EH (cell line): Measurements from ENCODE around the gene ANKRD33.
"Not testable (repeated sequence)": the region's sequence is repeated elsewhere in the genome, so short reads cannot be mapped to it uniquely, and the experiment has no call there.

Source experiments
- DNase-seq: peaks from one replicate; pipeline ENCODE4 v3.0.0-alpha.2; 2015; ENCODE audit warnings: low read depth

The ANKRD33 gene

DNA sequence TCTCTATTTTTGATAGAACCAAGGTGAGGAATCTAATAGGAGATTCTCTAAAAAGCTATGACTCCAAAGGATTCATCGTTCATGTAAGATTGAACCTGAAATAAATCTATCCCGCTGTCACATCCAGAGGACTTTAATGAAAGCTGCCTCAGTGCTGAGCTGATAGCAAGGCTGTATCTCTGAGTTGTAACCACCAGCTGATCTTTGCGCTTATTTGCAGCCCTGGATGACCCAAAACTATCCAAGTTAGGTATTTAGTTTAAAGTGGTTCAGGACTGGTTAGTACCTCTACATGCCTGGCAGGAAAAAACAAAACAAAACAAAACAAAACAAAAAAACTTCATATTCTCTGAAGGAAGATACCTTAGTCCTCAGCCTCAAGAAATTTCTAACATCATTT lies 8.8 kb upstream of the ANKRD33 start:
- no peak for DNase-seq

- no peak for DNase-seq
Measured at GRCh38 chr12:51883295-51883694, 4.6 kb upstream of the ANKRD33 start.

DNA sequence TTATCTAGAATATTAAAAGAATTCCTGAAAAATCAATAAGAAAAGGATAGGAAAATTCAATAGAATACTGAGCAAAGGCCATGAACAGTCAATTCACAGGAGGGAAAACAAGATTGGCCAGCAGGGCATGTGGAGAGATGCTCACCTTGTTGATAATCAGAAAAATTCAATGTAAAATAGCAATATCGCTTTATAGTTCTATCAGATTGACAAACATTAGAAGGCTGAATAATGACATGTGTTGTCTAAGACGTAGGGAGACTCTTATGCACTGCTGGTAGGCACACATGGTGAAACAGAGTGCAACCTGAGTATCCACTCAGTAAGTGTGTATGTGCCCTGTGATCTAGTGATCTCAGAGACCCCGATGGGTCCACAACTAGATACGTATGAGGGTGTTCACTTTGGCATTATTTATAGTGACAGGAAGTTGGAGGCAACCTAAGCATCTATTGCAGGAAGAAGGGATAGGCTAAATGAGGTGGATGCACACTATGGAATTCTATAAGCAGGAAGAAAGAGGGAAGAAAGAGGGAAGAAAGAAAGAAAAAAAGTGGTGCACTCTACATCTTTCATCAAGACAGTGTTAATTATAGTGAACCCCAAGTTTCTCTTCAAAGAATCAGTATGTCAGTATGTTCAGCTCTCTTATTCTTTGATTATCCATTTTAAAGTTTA lies 3.8 kb upstream of the ANKRD33 start:
- DNase-seq, result no peak

- peak; percentile 46 for DNase-seq
Measured at GRCh38 chr12:51884676-51885229, 3.1 kb upstream of the ANKRD33 start.

DNA sequence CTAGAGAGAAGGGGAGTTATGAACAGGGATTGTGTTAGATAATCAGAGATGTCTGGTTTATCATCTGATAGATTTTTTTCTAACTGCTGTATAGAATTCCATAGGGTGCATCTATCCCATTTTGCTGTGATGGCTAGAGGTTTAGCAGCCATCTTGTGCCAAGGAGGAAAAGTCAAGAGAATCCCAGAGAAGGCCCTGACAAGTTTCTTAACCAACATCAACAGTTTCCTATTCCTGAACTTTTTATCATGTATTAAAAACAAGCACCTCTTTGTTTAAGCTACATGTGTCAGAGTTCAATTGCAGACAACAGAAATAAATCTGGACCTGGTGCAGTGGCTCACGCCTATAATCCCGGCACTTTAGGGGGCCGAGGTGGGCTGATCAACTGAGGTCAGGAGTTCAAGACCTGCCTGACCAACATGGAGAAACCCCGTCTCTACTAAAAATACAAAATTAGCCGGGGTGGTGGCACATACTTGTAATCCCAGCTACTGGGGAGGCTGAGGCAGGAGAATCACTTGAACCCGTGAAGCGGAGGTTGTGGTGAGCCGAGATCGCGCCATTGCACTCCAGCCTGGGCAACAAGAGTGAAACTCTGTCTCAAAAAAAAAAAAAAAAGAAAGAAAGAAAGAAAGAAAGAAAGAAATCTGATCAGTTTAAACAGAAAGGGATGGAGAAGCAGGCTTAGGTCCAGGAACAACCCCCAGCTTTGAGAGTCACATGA lies 2.4 kb upstream of the ANKRD33 start:
- not testable (repeated sequence) for DNase-seq

- DNase-seq, result peak; percentile 98
Measured at GRCh38 chr12:51886021-51886710, 1.7 kb upstream of the ANKRD33 start.

GRCh38 chr12:51888316-51889215 lies 663 bp downstream of the ANKRD33 start:
- DNase-seq, result no peak

GRCh38 chr12:51889216-51890132 lies 1.6 kb downstream of the ANKRD33 start:
- DNase-seq, result no peak

DNA sequence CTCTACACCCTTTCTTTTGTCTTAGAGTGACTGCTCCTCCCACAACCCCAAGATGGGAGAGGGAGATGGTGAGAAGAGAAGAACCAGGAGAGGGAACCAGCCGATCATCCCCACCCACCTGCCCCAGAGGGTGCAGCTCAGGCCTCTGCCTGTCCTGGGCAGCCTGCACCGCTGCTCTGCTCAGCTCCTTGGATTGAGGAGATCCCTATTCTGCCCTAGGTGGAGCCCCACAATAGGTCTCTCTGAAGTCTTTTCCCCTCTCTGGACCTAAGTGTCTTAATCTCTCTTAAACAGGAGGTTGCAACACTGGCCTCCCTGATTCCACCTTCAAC lies 2.2 kb downstream of the ANKRD33 start:
- DNase-seq, result no peak

- no peak for DNase-seq
Measured at GRCh38 chr12:51890511-51891171, 2.7 kb downstream of the ANKRD33 start.

DNA sequence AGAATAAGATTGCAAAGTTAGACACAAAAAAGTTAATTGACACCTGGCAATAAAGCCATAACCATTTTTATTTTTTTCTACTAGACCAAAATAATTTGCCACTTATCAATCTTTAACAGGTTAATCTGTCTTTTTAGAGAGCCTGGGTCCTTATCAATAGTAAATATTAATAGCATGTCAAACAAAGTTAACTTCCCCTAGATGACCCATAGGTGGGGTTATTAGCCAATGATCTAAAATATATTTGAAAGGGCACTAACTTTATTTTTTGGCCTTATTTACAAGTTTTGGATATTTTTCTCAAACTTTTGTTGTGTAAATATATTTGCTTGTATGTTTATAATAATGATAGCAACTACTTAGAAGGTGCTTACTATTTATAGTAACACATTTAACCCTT lies 3.9 kb downstream of the ANKRD33 start:
- DNase-seq, result no peak

GRCh38 chr12:51893786-51894185 lies 5.9 kb downstream of the ANKRD33 start:
- no peak for DNase-seq

GRCh38 chr12:51895378-51896135 lies 7.7 kb downstream of the ANKRD33 start:
- DNase-seq, result no peak

DNA sequence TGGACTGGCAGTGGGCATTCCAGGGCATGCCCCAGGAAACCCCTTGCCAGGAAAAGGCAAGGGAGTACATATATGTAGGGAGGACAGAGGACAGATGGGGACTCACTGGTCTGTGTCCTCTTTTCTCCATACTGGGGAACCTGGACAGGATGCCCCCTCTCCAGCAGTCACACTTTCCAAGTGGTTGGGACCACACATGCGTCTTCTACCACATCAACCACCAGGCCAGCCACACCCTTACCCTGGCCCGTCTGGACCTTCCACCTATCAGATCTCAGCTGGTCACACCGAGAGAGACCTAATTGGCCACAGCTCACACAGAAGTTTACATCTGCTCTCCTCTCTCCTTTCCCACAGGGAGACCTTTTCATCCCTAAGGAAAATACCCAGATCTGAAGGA lies 8.3 kb downstream of the ANKRD33 start:
- DNase-seq, result no peak

DNA sequence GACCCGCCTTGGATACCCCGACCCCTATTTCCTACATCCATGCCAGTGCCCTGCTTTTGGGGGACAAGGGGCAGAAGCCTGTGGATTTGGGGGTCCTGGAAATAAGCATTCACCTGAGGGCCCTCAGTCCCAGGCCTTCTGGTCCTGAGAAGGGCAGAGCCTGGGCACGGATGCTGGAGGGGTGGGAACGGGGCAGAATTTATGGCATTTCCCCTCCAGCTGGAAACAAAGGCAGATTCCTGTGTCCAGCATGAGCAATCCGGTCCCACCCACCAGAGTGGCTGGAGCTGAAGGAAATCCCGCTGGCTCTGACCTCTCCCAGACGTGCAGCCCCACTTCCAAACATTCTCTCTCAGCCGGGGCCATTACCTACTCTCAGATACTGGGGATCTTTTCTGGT lies 9.3 kb downstream of the ANKRD33 start:
- peak; percentile 51 for DNase-seq

DNA sequence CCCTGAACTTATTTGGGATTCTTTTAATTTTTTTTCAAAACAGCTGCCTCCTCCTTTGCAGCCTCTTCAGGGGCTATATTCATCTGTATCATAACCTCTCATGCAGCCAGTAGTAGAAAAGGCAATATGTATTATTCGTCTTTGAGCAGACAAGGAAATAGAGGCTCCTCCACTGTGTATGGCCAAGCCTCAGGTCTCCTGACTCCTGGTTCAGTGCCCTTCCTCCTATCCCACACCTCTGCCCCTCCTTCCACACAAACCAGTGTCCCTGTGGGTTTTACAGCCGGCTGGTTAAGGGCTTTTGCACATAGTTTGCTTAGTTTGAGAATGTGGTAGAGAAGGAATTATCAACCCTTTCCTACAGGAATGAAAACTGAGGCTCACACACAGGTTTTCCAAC lies 10.6 kb downstream of the ANKRD33 start:
- DNase-seq, result no peak

GRCh38 chr12:51898937-51899336 lies 11.0 kb downstream of the ANKRD33 start:
- peak; percentile 80 for DNase-seq

DNA sequence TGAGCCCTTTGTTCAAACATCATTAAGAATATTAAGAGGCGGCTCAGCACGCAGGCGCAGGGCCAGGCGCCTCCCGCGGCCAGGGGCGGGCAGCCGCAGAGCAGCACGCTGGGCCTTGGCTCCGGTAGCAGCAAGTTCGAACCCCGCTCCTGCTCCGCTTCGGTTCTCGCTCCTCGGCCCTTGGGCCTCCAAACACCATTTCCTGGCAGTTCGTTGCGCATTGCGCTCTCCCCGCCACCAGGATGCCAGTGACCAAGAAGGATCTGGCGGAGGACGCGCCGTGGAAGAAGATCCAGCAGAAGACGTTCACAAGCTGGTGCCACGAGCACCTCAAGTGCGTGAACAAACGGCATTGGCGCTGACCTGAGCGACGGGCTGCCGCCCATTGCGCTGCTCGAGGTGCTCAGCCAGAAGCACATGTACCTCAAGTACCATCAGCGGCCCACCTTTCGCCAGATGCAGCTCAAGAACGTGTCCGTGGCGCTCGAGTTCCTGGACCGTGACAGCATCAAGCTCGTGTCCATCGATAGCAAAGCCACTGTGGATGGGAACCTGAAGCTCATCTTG lies 12.5 kb downstream of the ANKRD33 start:
- no peak for DNase-seq

GRCh38 chr12:51901121-51901817 lies 13.4 kb downstream of the ANKRD33 start:
- no peak for DNase-seq
